K562 (cell line): ENCODE data around the gene DMD. TPM values are rescaled to one million over a fixed set of nuclear protein-coding genes. Genes with fewer than 3 reads are reported as not detected.

ENCODE experiments used
- ATAC-seq: fragments of 200-7000 bp; cut with Tn5 transposase; 3 replicates; pipeline ENCODE4 v1.9.1; 2020; ENCODE audit warnings: moderate library complexity
- BruUV-seq: library from RNA; stranded (reverse); fragments of 400-500 nt; replicated peaks from 2 replicates; lab custom pipeline; 2021; lab: Mats Ljungman, UMichigan
- CTCF ChIA-PET: fragments of 300-600 bp; formaldehyde crosslinking; extraction: SDS; loops from one replicate; lab custom pipeline; 2021; ENCODE audit warnings: low intra/inter-chr PET ratio; lab: Yijun Ruan, JAX
- POLR2A ChIA-PET: fragments of 300-600, 350-650 bp; sonication (Branson Sonifier 250); formaldehyde crosslinking; extraction: SDS; loops from one replicate; lab custom pipeline; 2021; ENCODE audit warnings: antibody characterized with exemption, inconsistent platforms; lab: Yijun Ruan, JAX
- DNase-seq, 4 experiments: peaks; one replicate each; pipeline versions ENCODE4 v3.0.0 to v3.0.0-alpha.2; 2011 to 2018; ENCODE audit warnings: low spot score in 3 of 4, mixed read lengths in 3 of 4; ENCODE audit errors: extremely low read depth in 1 of 4
- FAIRE-seq: peaks from 2 replicates; lab custom pipeline; 2011; peaks lifted over from hg19 to GRCh38; lab: Jason Lieb, UNC
- H2AFZ ChIP-seq: 2 replicates; pipeline ENCODE4 v1.6.0; 2011; ENCODE audit warnings: low read depth, low read length, control low read depth, inconsistent platforms
- H3K27ac ChIP-seq: fragments of 200-600 bp; 3 replicates; pipeline ENCODE4 v1.8.0; 2011; ENCODE audit warnings: low read depth, mild to moderate bottlenecking, control low read depth, inconsistent platforms, low read length, moderate library complexity, mixed read lengths; ENCODE audit errors: extremely low read depth
- H3K27me3 ChIP-seq, 2 experiments: fragments of 300-600 bp in 1 of 2; 2 replicates in 1 of 2; 3 replicates in 1 of 2; pipeline versions ENCODE4 v1.6.0 to v1.8.0; 2011; ENCODE audit warnings: inconsistent platforms in 2 of 2, low read length in 2 of 2, mild to moderate bottlenecking in 1 of 2, mixed read lengths in 1 of 2, moderate library complexity in 1 of 2; ENCODE audit not compliant: control insufficient read depth in 2 of 2, insufficient read depth in 2 of 2
- H3K36me3 ChIP-seq: fragments of 300-600 bp; 3 replicates; pipeline ENCODE4 v1.8.0; 2011; ENCODE audit warnings: mild to moderate bottlenecking, low read length, inconsistent platforms; ENCODE audit not compliant: control insufficient read depth, insufficient read depth
- H3K4me1 ChIP-seq, 2 experiments: fragments of 200-600 bp in 1 of 2; replicated peaks in 1 of 2; 2 replicates in 1 of 2; 3 replicates in 1 of 2; pipeline versions ENCODE4 v1.5.1 to v1.8.0; 2011; ENCODE audit warnings: inconsistent platforms in 2 of 2, low read length in 2 of 2, mild to moderate bottlenecking in 1 of 2, mixed read lengths in 1 of 2, moderate library complexity in 1 of 2; ENCODE audit not compliant: control insufficient read depth in 2 of 2, insufficient read depth in 2 of 2
- H3K4me2 ChIP-seq: 2 replicates; pipeline ENCODE4 v1.6.1; 2011; ENCODE audit warnings: low read length, control low read depth, inconsistent platforms, mixed read lengths; ENCODE audit not compliant: insufficient read depth
- H3K4me3 ChIP-seq: fragments of 200-600 bp; sonication (generic), shearing (Covaris generic); 2 replicates; pipeline ENCODE4 v1.5.1; 2016; ENCODE audit warnings: control low read depth, inconsistent platforms
- H3K79me2 ChIP-seq: fragments of 200-600 bp; 3 replicates; pipeline ENCODE4 v1.8.0; 2011; ENCODE audit warnings: low read length, inconsistent platforms; ENCODE audit not compliant: control insufficient read depth, insufficient read depth
- H3K9ac ChIP-seq, 2 experiments: 2 replicates each; pipeline versions ENCODE4 v1.6.0 to v1.6.1; 2011; ENCODE audit warnings: low read depth in 2 of 2, low read length in 2 of 2, control low read depth in 1 of 2, inconsistent platforms in 1 of 2, mild to moderate bottlenecking in 1 of 2, mixed read lengths in 1 of 2; ENCODE audit not compliant: insufficient read depth in 1 of 2
- H3K9me1 ChIP-seq: one replicate; pipeline ENCODE4 v1.6.0; 2011; ENCODE audit warnings: inconsistent platforms, mild to moderate bottlenecking, low read length, moderate library complexity; ENCODE audit not compliant: control insufficient read depth, insufficient read depth
- H3K9me3 ChIP-seq: replicated peaks from 2 replicates; pipeline ENCODE4 v1.5.1; 2011; ENCODE audit warnings: low read depth, low read length, inconsistent platforms; ENCODE audit not compliant: control insufficient read depth, insufficient read depth
- H4K20me1 ChIP-seq: replicated peaks from 2 replicates; pipeline ENCODE4 v1.6.1; 2011; ENCODE audit warnings: low read length, inconsistent platforms, mixed read lengths; ENCODE audit not compliant: control insufficient read depth, insufficient read depth
- CAMTA2 ChIP-seq: fragments of 250-450 bp; sonication (Bioruptor Pico); conservative IDR thresholded peaks from 2 replicates; pipeline ENCODE4 v1.5.1; 2022
- CEBPG ChIP-seq, 3 experiments: fragments of 200-800 bp in 1 of 3; sonication (Bioruptor generic) in 1 of 3; sonication (generic) in 1 of 3; formaldehyde crosslinking in 1 of 3; IDR thresholded peaks in 2 of 3; conservative IDR thresholded peaks in 1 of 3; 2 replicates each; pipeline versions ENCODE4 v1.6.1 to v1.8.0; 2016 to 2022; ENCODE audit warnings: missing compliant biosample characterization in 2 of 3, missing genetic modification characterization in 2 of 3, mild to moderate bottlenecking in 1 of 3, missing genetic modification reagents in 1 of 3
- CHD1 ChIP-seq: fragments of 200-600 bp; sonication (generic); IDR thresholded peaks from one replicate; pipeline ENCODE4 v1.6.1; 2012; ENCODE audit warnings: mild to moderate bottlenecking, moderate library complexity, low read length, inconsistent platforms
- FOSL1 ChIP-seq: fragments of 200-800 bp; sonication (Bioruptor generic); conservative IDR thresholded peaks from 2 replicates; pipeline ENCODE4 v1.6.1; 2016; ENCODE audit warnings: missing genetic modification characterization, missing compliant biosample characterization
- HDAC8 ChIP-seq: fragments of 450-650 bp; IDR thresholded peaks from 2 replicates; pipeline ENCODE4 v1.6.1; 2016; ENCODE audit warnings: mild to moderate bottlenecking, missing genetic modification characterization, moderate library complexity, missing compliant biosample characterization
- L3MBTL2 ChIP-seq: fragments of 450-650 bp; IDR thresholded peaks from 2 replicates; pipeline ENCODE4 v1.6.1; 2016; ENCODE audit warnings: mild to moderate bottlenecking, moderate library complexity
- RCOR1 ChIP-seq, 2 experiments: IDR thresholded peaks; 2 replicates each; pipeline ENCODE4 v1.6.1; 2012; ENCODE audit warnings: low read depth in 2 of 2, low read length in 2 of 2, borderline replicate concordance in 1 of 2, improper control_type of control experiment in 1 of 2
- YY1 ChIP-seq, 3 experiments: IDR thresholded peaks; 2 replicates each; pipeline ENCODE4 v1.6.1; 2011; ENCODE audit warnings: low read length in 2 of 3, mild to moderate bottlenecking in 2 of 3, moderate library complexity in 2 of 3, borderline replicate concordance in 1 of 3, control low read depth in 1 of 3, low read depth in 1 of 3; ENCODE audit not compliant: insufficient read depth in 3 of 3, insufficient replicate concordance in 2 of 3, control insufficient read depth in 1 of 3, insufficient read length in 1 of 3; ENCODE audit errors: extremely low read depth in 1 of 3
- WGBS: fragments of 100-300 bp; shearing (Covaris generic); methylation state at CpG from one replicate; pipeline ENCODE4 v1.1.6; 2016; ENCODE audit warnings: low coverage, mixed read lengths; ENCODE audit not compliant: insufficient coverage; ENCODE audit errors: missing lambda C conversion rate; 5-methylcytosine and 5-hydroxymethylcytosine counted together
- in situ Hi-C: fragments of 300-500 bp; cut with MboI; formaldehyde crosslinking; loops from 4 replicates; pipeline ENCODE4 v1.15.0; 2018; ENCODE audit warnings: inconsistent platforms, mixed read lengths
- intact Hi-C: fragments of 100-400 bp; cut with micrococcal nuclease; formaldehyde crosslinking; loops from 2 replicates; pipeline ENCODE4 v1.14.2; 2022
- polyA plus RNA-seq, 8 experiments: library from polyadenylated mRNA; depleted of rRNA in 4 of 8; stranded (reverse) in 5 of 8; unstranded in 3 of 8; fragments of >200 nt; fragmentation: Nextera tagmentation in 2 of 8; fragmentation: Illumina TruSeq in 1 of 8; extraction: Ambion mirVana in 2 of 8; extraction: Trizol in 1 of 8; gene quantifications; 2 replicates each; pipeline versions ENCODE4 v1.2.1 to v1.2.3, GENCODE V29; 2011 to 2014; ENCODE audit warnings: inconsistent platforms in 1 of 8, missing spikeins in 1 of 8
- total RNA-seq, 7 experiments: library from RNA; depleted of rRNA in 6 of 7; stranded (reverse); fragments of >200 nt in 6 of 7; fragmentation: Illumina TruSeq in 2 of 7; extraction: Trizol in 2 of 7; gene quantifications; 2 replicates each; pipeline versions ENCODE4 v1.2.1 to v1.2.3, GENCODE V29; 2011 to 2021; ENCODE audit warnings: low replicate concordance in 1 of 7
- TF ChIP-seq, protein P1 (sequence below): IDR thresholded peaks from 2 replicates; pipeline ENCODE4 v1.6.1; 2016; ENCODE audit warnings: missing genetic modification characterization, missing compliant biosample characterization
- TF ChIP-seq, protein P2 (sequence below): fragments of 200-800 bp; sonication (Bioruptor generic); IDR thresholded peaks from 2 replicates; pipeline ENCODE4 v1.6.1; 2016; ENCODE audit warnings: missing genetic modification characterization, missing compliant biosample characterization
- TF ChIP-seq, protein P3 (sequence below): IDR thresholded peaks from 2 replicates; pipeline ENCODE4 v1.6.1; 2011; ENCODE audit warnings: borderline replicate concordance, low read depth, mild to moderate bottlenecking, moderate library complexity, low read length; ENCODE audit not compliant: insufficient read depth, poor library complexity, severe bottlenecking

Gene DMD
- total and polyA plus RNA-seq, 9 of the 15 experiments (the other 6 are each of a cell fraction or from before 2014, with no cell fraction given): 3.8 to 20.4 (median 11.4) TPM

DNA sequence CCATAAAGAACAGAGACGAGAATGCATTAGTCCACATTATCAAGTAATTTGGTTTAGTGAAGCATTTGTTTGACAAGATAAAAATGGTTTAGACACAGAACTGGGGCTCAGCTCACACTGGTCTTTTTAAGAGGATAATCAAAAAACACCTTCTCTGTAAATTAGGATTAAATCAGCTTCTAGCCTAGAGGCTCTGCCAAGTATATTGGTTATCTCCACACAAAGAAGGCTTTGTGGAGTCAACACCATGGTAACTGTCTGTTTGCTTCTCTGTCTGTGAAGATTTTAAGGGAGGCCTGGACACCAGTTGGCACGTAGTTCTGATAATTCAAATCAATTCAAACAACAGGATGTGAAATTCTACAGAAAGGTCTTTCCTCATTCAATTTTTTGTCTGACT lies 687.0 kb downstream of the DMD start:
- FAIRE-seq: no peak
- in situ Hi-C loops: no loop called here
- TF ChIP-seq HDAC8 (tag) (no peak), CAMTA2 (CRISPR knock-in tag) (no peak), CEBPG (CRISPR knock-in tag; IDR thresholded peaks at IDR 0.05) (no peak), CEBPG (tag; conservative IDR thresholded peaks at IDR 0.05 in 1 of 2, IDR thresholded peaks at IDR 0.05 in 1 of 2) (no peak), CHD1 (no peak), FOSL1 (no peak), L3MBTL2 (no peak), YY1 (IDR thresholded peaks at IDR 0.05; ENCODE audit: borderline replicate concordance in 1 of 3, control insufficient read depth in 1 of 3, extremely low read depth in 1 of 3, insufficient read depth in 3 of 3, insufficient read length in 1 of 3, insufficient replicate concordance in 2 of 3, low read depth in 1 of 3, low read length in 2 of 3) (no peak), RCOR1 (IDR thresholded peaks at IDR 0.05; ENCODE audit: borderline replicate concordance in 1 of 2, low read depth in 2 of 2, low read length in 2 of 2) (no peak)
- TF ChIP-seq, protein P1, sequence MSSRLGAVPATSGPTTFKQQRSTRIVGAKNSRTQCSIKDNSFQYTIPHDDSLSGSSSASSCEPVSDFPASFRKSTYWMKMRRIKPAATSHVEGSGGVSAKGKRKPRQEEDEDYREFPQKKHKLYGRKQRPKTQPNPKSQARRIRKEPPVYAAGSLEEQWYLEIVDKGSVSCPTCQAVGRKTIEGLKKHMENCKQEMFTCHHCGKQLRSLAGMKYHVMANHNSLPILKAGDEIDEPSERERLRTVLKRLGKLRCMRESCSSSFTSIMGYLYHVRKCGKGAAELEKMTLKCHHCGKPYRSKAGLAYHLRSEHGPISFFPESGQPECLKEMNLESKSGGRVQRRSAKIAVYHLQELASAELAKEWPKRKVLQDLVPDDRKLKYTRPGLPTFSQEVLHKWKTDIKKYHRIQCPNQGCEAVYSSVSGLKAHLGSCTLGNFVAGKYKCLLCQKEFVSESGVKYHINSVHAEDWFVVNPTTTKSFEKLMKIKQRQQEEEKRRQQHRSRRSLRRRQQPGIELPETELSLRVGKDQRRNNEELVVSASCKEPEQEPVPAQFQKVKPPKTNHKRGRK: no peak
- TF ChIP-seq, protein P2, sequence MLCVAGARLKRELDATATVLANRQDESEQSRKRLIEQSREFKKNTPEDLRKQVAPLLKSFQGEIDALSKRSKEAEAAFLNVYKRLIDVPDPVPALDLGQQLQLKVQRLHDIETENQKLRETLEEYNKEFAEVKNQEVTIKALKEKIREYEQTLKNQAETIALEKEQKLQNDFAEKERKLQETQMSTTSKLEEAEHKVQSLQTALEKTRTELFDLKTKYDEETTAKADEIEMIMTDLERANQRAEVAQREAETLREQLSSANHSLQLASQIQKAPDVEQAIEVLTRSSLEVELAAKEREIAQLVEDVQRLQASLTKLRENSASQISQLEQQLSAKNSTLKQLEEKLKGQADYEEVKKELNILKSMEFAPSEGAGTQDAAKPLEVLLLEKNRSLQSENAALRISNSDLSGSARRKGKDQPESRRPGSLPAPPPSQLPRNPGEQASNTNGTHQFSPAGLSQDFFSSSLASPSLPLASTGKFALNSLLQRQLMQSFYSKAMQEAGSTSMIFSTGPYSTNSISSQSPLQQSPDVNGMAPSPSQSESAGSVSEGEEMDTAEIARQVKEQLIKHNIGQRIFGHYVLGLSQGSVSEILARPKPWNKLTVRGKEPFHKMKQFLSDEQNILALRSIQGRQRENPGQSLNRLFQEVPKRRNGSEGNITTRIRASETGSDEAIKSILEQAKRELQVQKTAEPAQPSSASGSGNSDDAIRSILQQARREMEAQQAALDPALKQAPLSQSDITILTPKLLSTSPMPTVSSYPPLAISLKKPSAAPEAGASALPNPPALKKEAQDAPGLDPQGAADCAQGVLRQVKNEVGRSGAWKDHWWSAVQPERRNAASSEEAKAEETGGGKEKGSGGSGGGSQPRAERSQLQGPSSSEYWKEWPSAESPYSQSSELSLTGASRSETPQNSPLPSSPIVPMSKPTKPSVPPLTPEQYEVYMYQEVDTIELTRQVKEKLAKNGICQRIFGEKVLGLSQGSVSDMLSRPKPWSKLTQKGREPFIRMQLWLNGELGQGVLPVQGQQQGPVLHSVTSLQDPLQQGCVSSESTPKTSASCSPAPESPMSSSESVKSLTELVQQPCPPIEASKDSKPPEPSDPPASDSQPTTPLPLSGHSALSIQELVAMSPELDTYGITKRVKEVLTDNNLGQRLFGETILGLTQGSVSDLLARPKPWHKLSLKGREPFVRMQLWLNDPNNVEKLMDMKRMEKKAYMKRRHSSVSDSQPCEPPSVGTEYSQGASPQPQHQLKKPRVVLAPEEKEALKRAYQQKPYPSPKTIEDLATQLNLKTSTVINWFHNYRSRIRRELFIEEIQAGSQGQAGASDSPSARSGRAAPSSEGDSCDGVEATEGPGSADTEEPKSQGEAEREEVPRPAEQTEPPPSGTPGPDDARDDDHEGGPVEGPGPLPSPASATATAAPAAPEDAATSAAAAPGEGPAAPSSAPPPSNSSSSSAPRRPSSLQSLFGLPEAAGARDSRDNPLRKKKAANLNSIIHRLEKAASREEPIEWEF (CRISPR knock-in tag): no peak
- TF ChIP-seq, protein P3, sequence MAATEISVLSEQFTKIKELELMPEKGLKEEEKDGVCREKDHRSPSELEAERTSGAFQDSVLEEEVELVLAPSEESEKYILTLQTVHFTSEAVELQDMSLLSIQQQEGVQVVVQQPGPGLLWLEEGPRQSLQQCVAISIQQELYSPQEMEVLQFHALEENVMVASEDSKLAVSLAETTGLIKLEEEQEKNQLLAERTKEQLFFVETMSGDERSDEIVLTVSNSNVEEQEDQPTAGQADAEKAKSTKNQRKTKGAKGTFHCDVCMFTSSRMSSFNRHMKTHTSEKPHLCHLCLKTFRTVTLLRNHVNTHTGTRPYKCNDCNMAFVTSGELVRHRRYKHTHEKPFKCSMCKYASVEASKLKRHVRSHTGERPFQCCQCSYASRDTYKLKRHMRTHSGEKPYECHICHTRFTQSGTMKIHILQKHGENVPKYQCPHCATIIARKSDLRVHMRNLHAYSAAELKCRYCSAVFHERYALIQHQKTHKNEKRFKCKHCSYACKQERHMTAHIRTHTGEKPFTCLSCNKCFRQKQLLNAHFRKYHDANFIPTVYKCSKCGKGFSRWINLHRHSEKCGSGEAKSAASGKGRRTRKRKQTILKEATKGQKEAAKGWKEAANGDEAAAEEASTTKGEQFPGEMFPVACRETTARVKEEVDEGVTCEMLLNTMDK: no peak

More for the DNA sequence above, 687.0 kb downstream of the DMD start:
- H3K4me1 ChIP-seq: no peaks in the 10 kb centered on the region
- H3K9me3 ChIP-seq: no peaks in the 10 kb centered on the region
- ATAC-seq (no peak), DNase-seq (no peak)
- H4K20me1 ChIP-seq: no peaks in the 10 kb centered on the region
- H3K9me1 ChIP-seq: no peaks in the 10 kb centered on the region
- no peak overlapping the region for H2AFZ ChIP-seq
- intact Hi-C loops: no loop called here
- no peaks in the 10 kb centered on the region for H3K79me2 ChIP-seq
- CTCF ChIA-PET: no interaction called here
- BruUV-seq: no TSS peak
- POLR2A ChIA-PET: no interaction called here
- no peak overlapping the region for H3K27ac ChIP-seq
- H3K4me2 ChIP-seq: no peak overlapping the region
- no peaks in the 10 kb centered on the region for H3K27me3 ChIP-seq
- H3K4me3 ChIP-seq: no peak overlapping the region
- WGBS: 0% methylated on average over 2 of the region's 2 CpGs
- no peak overlapping the region for H3K9ac ChIP-seq
- H3K36me3 ChIP-seq: no peaks in the 10 kb centered on the region
